Endothelial cell (in vitro differentiated cells): ENCODE results near the gene TAF1A. TPM values are rescaled to one million over a fixed set of nuclear protein-coding genes. Genes with fewer than 3 reads are reported as not detected.

Source experiments
- DNase-seq: peaks from one replicate; pipeline ENCODE4 v3.0.0; 2021; ENCODE audit warnings: low spot score
- H3K27ac Mint-ChIP-seq: one replicate; pipeline ENCODE4 v1.8.0; 2021; ENCODE audit warnings: mixed read lengths, inconsistent platforms; ENCODE audit not compliant: unreplicated experiment
- H3K27me3 Mint-ChIP-seq: one replicate; pipeline ENCODE4 v1.8.0; 2021; ENCODE audit warnings: mild to moderate bottlenecking, moderate library complexity, mixed read lengths, inconsistent platforms; ENCODE audit not compliant: unreplicated experiment
- H3K36me3 Mint-ChIP-seq: one replicate; pipeline ENCODE4 v1.8.0; 2021; ENCODE audit warnings: mild to moderate bottlenecking, low read depth, mixed read lengths, inconsistent platforms; ENCODE audit not compliant: unreplicated experiment
- H3K4me1 Mint-ChIP-seq: one replicate; pipeline ENCODE4 v1.8.0; 2021; ENCODE audit warnings: mild to moderate bottlenecking, mixed read lengths, inconsistent platforms; ENCODE audit not compliant: unreplicated experiment
- H3K4me3 Mint-ChIP-seq: one replicate; pipeline ENCODE4 v1.8.0; 2021; ENCODE audit warnings: mild to moderate bottlenecking, mixed read lengths, inconsistent platforms; ENCODE audit not compliant: unreplicated experiment
- H3K9me3 Mint-ChIP-seq: one replicate; pipeline ENCODE4 v1.8.0; 2021; ENCODE audit warnings: mixed read lengths, inconsistent platforms; ENCODE audit not compliant: unreplicated experiment
- CTCF ChIP-seq: fragments of 200-600 bp; sonication (generic); IDR thresholded peaks from one replicate; pipeline ENCODE4 v1.5.0; 2021; ENCODE audit warnings: antibody characterized with exemption; ENCODE audit not compliant: unreplicated experiment
- total RNA-seq: library from RNA; stranded (reverse); fragmentation: NEBNext Ultra II Directional; extraction: Animal tissue kit (Norgen Biotek cat#: 25700); gene quantifications from one replicate; pipeline ENCODE4 v1.2.1, GENCODE V29; 2021; ENCODE audit not compliant: unreplicated experiment

The TAF1A gene
- total RNA-seq, 1 donor from 2014 or later, result 6.6 TPM

DNA sequence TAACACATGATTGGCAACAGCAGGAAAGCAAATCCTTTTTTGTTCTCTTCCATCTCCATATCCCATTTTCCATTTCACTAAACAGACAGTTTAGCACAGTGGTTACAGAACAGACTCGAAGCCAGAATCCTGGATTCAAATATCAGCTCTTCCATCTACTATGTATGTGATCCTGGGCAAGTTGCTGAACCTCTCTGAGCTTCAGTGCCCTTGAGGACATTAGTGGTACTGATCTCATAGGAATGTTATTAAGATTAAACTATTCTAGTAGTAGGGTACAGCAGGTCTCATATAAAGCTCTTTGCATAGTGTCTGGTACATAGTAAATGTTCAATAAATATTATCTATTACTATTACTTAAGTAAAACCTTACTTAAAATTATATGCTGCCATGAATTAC lies 28.1 kb downstream of the TAF1A start:
- no peaks in the 10 kb centered on the region for H3K4me1 Mint-ChIP-seq
- H3K27me3 Mint-ChIP-seq, result no peaks in the 10 kb centered on the region
- DNase-seq, result no peak
- H3K4me3 Mint-ChIP-seq, result no peak overlapping the region
- no peaks in the 10 kb centered on the region for H3K36me3 Mint-ChIP-seq
- H3K27ac Mint-ChIP-seq, result no peak overlapping the region
- H3K9me3 Mint-ChIP-seq, result no peaks in the 10 kb centered on the region
- TF ChIP-seq CTCF, result no peak

DNA sequence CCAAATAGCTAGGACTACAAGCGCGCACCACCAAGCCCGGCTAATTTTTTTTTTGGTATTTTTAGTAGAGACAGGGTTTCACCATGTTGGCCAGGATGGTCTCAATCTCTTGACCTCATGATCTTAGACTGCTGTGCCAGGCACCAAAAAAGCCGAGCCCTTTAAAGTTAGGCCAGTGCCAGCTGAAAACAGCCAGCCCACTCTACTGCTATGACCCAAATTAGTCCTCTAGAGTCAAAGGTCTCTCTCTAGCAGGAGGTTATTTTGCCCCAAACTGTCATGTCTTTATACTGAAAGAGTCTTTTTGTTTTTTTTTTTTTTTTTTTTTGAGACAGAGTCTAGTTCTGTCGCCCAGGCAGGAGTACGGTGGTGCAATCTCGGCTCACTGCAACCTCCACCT lies 32.2 kb downstream of the TAF1A start:
- no peaks in the 10 kb centered on the region for H3K9me3 Mint-ChIP-seq
- no peak overlapping the region for H3K4me3 Mint-ChIP-seq
- H3K27ac Mint-ChIP-seq, result no peak overlapping the region
- no peaks in the 10 kb centered on the region for H3K27me3 Mint-ChIP-seq
- no peak for TF ChIP-seq CTCF
- no peaks in the 10 kb centered on the region for H3K36me3 Mint-ChIP-seq
- H3K4me1 Mint-ChIP-seq, result no peaks in the 10 kb centered on the region
- no peak for DNase-seq

DNA sequence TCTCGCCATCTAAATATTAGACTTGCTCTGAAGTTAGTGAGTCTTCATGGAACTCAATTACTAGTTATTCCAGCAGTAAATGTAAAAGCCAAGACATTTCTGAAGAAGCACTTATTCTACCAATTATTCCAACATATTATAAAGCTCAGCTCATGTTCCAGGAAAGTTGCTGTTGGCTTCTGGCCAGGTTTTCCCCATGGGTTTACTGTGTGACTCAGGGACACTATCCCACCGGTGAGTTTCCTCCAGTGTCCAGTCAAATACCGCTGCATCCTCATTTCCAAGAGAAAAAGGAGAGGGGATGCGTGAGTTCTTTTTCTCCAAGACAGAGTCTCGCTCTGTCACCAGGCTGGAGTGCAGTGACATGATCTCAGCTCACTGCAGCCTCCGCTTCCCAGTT lies 32.6 kb downstream of the TAF1A start:
- TF ChIP-seq CTCF, result no peak
- H3K27me3 Mint-ChIP-seq, result no peaks in the 10 kb centered on the region
- no peaks in the 10 kb centered on the region for H3K36me3 Mint-ChIP-seq
- DNase-seq, result no peak
- H3K9me3 Mint-ChIP-seq, result no peaks in the 10 kb centered on the region
- H3K4me1 Mint-ChIP-seq, result no peaks in the 10 kb centered on the region
- no peak overlapping the region for H3K27ac Mint-ChIP-seq
- no peak overlapping the region for H3K4me3 Mint-ChIP-seq

- H3K4me1 Mint-ChIP-seq, result no peaks in the 10 kb centered on the region
- H3K27ac Mint-ChIP-seq, result no peak overlapping the region
- DNase-seq, result no peak
- no peaks in the 10 kb centered on the region for H3K27me3 Mint-ChIP-seq
- no peaks in the 10 kb centered on the region for H3K9me3 Mint-ChIP-seq
- no peak for TF ChIP-seq CTCF
- H3K36me3 Mint-ChIP-seq, result no peaks in the 10 kb centered on the region
- H3K4me3 Mint-ChIP-seq, result no peak overlapping the region
Observed at GRCh38 chr1:222555992-222556615, 33.6 kb downstream of the TAF1A start.

- Mint-ChIP-seq H3K27me3 (no peaks in the 10 kb centered on the region), H3K36me3 (no peaks in the 10 kb centered on the region), H3K4me1 (no peaks in the 10 kb centered on the region), H3K27ac (no peak overlapping the region), H3K9me3 (no peaks in the 10 kb centered on the region), H3K4me3 (no peak overlapping the region)
- DNase-seq, result no peak
- TF ChIP-seq CTCF, result no peak
Observed at GRCh38 chr1:222554177-222554576, 35.6 kb downstream of the TAF1A start.
